ENCODE measurements around the gene PRR5L.

The PRR5L gene

GRCh38 chr11:36380296-36381014 is 84.4 kb downstream of the PRR5L start:
- no peak for DNase-seq

GRCh38 chr11:36381015-36381360 is 84.9 kb downstream of the PRR5L start:
- no peak for DNase-seq

- no peak for DNase-seq
Measured at GRCh38 chr11:36383195-36383594, 87.1 kb downstream of the PRR5L start.

- DNase-seq, result no peak
Measured at GRCh38 chr11:36385121-36385970, 89.3 kb downstream of the PRR5L start.

- no peak for DNase-seq
Measured at GRCh38 chr11:36386411-36386810, 90.3 kb downstream of the PRR5L start.

GRCh38 chr11:36388071-36388470 is 92.0 kb downstream of the PRR5L start:
- DNase-seq, result no peak

GRCh38 chr11:36388951-36389350 is 92.9 kb downstream of the PRR5L start:
- DNase-seq, result no peak

GRCh38 chr11:36389811-36390210 is 93.7 kb downstream of the PRR5L start:
- no peak for DNase-seq

- DNase-seq, result no peak
Measured at GRCh38 chr11:36390963-36391471, 94.9 kb downstream of the PRR5L start.

GRCh38 chr11:36392196-36392595 is 96.1 kb downstream of the PRR5L start:
- no peak for DNase-seq

GRCh38 chr11:36394056-36394455 is 98.0 kb downstream of the PRR5L start:
- no peak for DNase-seq

- no peak for DNase-seq
Measured at GRCh38 chr11:36394926-36395325, 98.8 kb downstream of the PRR5L start.

- no peak for DNase-seq
Measured at GRCh38 chr11:36395978-36396736, 100.1 kb downstream of the PRR5L start.

- DNase-seq, result no peak
Measured at GRCh38 chr11:36398231-36398953, 102.3 kb downstream of the PRR5L start.

- no peak for DNase-seq
Measured at GRCh38 chr11:36399236-36399635, 103.1 kb downstream of the PRR5L start.

- DNase-seq, result no peak
Measured at GRCh38 chr11:36399745-36400144, 103.7 kb downstream of the PRR5L start.

- no peak for DNase-seq
Measured at GRCh38 chr11:36400766-36401455, 104.8 kb downstream of the PRR5L start.

GRCh38 chr11:36402568-36403170 is 106.6 kb downstream of the PRR5L start:
- no peak for DNase-seq

- no peak for DNase-seq
Measured at GRCh38 chr11:36403661-36404060, 107.6 kb downstream of the PRR5L start.

GRCh38 chr11:36404831-36405230 is 108.7 kb downstream of the PRR5L start:
- DNase-seq, result no peak

GRCh38 chr11:36405585-36406367 is 109.7 kb downstream of the PRR5L start:
- DNase-seq, result no peak

Data from GOT3 (cell line).